CD4-positive, alpha-beta T cell treated with Interleukin-15 for 1 hour (primary cell): ENCODE data around the gene ZCCHC13.
A peak's percentile ranks its signal among the peaks of the same experiment; 100 is the strongest.
"Not testable (repeated sequence)": the region's sequence is repeated elsewhere in the genome, so short reads cannot be mapped to it uniquely, and the experiment has no call there.

Experiments
- DNase-seq: peaks from one replicate; pipeline ENCODE4 v3.0.0-alpha.2; 2020

ZCCHC13 gene

DNA sequence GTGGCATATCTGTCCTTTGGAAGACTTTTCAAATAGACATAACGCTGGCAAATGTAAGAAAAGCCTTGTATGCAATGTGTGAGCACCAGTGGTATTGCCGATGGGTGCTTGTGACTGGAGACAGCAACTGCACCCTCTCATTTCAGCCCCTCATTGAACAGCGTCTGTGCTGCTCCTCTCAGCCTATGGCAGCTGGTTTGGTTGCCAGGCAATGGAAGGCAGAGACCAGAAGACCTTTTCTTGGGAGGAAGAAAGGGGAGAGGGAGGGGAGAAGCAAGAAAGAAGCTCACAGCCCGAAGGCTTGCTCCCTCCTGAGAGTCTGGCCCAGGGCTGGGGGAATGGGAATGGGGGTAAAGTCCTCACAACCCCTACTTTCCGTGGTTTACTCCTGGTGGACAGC lies 20.2 kb downstream of the ZCCHC13 start:
- no peak for DNase-seq

DNA sequence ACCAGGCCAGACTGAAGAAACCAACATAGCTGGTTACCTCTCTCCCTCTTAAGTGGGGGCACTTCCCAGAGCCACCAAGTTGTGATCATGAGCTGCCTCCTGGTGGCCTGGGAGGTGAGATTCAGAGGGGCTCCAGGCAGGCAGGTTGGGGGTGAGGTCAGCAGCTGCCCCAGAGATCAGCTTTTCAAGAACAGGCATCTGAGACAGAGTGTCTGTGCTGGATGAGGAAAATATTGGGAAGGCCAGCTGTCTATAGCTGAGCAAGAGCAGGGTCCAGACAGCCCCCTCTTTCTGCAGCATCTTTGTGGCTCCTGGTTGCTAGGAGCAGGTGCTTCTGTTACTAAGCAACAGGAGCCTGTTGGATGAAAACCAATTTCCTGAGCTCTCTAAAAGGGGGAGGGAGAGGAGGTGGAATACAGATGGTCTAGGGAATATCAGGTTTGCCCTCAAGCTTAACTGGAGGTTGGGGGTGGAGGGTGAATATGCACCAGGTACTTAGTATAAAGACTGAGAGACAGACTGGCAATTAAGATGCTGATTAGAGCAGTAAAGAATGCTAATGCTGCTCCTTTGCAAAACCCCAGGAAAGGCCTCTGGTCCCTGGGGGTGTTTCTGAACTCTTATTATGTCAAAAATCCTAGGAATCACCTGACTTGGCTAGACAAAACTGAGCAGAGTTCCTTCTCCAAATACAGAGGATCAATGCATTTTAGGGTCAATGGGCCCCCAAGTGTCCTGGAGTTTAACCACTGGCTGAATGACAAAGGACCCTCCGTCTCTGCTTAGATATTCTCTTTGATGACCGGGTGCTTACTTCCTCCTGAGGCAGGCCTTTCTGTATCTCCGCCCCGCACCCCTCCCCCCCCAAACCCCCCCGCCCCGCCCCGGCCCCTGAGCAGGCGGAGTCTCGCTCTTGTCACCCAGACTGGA lies 21.4 kb downstream of the ZCCHC13 start:
- DNase-seq = no peak

DNA sequence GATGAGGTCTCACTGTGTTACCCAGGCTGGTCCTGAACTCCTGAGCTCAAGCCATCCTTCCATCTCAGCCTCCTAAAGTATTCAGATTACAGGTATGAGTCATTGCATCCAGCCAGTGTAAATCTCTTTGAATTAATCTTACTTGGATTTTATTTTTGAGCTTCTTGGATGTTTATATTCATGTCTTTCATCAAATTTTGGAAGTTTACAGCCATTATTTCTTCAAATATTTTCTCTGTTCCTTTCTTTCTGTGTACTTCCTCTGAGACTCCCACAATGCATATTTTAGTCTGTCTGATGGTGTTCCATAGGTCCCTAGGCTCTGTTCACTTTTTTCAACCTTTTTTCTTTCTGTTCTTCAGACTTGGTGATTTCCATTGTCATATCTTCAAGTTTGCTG lies 34.9 kb downstream of the ZCCHC13 start:
- no peak for DNase-seq

DNA sequence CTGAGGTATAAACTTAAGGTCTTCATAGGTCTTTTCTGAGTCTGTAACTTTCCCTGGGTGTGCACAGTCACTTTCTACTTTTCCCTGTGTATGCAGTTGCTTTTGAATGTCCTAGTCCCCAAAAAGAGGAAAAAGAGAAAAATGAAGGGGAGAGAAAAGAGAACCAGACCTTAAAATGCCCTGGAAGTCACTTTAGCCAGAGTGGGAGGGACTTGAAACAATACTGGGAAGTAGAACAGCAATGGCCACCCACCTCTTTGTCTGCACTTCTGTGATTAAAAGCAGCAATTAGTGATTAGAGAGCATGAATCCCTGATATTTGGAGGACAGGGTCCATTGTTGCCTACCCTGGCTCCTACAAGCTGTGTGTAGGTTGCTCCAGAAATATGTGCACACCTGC lies 36.1 kb downstream of the ZCCHC13 start:
- DNase-seq = no peak

DNA sequence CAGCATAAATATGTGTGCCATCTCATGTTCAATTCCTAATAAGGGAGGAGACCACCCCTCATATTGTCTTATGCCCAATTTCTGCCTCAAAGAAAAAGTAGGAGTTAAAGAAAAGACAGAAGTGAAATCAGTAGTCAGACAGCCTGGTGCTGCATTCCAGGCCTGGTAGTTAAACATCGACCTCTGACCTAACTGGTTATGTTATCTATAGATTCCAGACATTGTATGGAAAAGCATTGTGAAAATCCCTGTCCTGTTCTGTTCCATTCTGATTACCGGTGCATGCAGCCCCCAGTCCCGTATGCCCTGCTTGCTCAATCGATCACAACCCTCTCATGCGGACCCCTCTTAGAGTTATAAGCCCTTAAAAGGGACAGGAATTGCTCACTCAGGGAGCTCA lies 38.2 kb downstream of the ZCCHC13 start:
- not testable (repeated sequence) for DNase-seq

DNA sequence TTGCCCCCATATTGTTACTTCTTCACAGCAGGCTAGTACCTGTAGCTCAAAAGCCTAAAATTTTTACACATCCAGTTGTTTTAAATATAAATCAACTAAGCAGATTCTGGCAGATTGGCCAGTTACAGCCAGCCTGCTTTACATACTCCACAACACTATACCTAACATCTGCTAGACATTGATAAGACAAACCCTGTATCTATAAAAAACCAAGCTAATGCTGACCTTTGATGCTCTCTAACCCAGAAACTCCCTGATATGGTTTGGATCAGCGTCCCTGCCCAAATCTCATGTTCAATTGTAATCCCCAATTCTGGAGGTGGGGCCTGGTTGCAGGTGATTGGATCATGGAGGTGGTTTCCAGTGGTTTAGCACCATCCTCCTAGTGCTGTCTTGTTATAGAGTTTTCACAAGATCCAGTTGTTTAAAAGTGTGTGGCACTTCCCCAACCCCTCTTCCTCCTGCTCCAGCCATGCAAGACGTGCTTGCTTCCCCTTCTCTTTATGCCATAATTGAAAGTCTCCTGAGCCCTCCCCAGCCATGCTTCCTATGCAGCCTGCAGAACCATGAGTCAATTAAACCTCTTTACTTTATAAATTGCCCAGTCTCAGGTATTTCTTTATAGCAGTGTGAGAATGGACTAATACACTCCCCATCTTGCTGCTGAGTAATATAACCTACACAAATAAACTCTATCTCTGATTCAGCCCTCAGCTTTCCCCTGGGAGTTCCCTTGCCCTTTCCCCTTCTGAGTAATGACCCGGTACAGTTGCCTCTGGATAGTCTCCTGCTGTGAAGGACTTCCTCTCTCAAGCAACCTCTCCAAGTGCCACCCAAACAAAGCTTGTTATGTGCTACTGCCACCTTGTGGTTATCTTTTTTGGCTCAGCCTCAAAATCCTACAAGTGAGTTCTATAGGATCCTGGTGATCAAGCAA lies 39.6 kb downstream of the ZCCHC13 start:
- peak; percentile 45 for DNase-seq

DNA sequence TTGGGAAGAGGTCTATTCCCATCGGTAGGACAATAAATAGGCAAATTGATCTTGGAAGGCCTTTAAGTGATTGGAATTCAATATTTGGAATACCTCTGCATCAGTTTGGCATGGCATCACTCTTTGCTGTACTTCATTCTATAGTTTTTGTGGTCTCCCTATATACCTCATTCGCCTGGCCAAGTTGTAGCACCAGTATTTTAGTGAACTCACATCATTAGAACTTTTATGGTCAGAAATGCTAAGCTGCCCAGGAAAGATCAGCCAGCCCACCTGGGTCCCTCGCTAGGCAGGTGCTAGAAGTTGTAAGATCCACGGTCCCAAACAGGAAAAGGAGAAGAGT lies 40.3 kb downstream of the ZCCHC13 start:
- no peak for DNase-seq

DNA sequence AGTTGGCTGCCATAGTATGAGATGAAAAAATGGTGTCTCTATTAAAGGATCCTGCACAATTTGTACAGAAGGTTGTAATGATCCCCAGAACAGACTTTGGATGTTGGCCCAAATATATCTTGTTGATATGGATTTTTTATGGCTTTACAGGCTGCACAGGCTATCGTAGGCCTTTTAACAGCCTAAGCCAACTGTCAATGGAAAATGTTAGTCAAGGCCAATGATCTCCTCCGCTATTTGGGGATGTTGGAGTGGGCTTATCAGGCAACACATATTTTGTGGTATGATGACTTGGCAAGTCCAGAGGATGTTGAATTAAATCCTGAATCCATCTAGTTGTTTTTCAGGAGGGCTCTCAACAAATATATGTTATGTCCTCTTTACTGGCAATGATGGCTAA lies 42.1 kb downstream of the ZCCHC13 start:
- DNase-seq = no peak

DNA sequence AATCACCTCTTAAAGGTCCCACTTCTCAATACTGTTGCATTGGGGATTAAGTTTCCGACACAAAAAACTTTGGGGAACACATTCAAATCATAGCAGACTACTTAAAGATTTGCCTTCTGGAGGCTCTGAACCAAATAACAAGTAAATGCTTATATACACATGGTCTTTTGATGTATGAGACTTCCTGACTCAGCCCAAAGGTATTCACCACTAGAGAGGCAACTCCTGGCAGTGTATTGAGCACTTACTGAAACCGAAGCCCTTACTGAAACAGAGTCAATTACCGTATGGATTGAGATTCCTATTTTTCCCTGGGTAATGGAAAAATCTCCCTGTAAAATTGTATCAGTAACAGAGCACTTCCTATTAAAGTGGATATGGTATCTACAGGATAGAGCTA lies 45.4 kb downstream of the ZCCHC13 start:
- no peak for DNase-seq

DNA sequence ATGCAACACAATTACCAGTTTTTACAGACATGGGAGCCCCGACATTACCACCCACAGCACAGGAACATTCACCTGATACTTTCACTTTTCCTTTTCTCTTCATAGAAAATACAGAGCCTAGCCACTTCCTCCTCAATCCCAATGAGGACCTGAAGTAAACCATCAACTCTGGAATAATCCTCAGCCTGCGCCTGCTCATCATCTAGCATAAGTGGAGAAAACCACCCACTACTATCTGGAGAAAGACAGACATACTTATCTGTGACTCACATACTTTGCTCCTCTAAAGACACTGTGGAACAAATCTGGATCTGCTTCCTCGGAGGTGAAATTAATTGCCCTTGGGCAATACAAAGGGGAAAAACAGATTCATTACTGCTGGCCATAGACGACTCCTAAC lies 47.8 kb downstream of the ZCCHC13 start:
- no peak for DNase-seq

DNA sequence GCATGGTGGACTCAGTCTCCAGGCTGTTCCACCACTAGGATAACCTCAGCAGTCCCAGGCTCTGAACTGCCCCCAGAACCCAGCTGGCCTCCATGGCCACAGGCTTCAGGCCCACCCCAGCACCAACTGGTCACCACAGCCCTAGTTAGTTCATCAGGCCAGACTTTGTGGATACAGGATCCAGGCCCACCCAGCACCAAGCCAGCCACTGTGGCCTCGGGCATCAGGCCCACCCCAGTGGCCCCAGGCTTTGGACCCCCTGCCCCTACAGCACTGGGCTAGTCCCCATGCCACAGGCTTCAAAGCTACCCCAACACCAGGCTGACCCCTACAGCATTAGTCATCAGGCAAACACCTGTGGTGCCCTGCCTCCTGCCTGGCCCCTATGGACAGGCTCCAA lies 50.0 kb downstream of the ZCCHC13 start:
- no peak for DNase-seq
